ENCODE data around the gene PDGFRB.

The PDGFRB gene

GRCh38 chr5:150129813-150130492, 25.7 kb downstream of the PDGFRB start:
- peak; percentile 67 for DNase-seq
- Histone ChIP-seq H3K36me3 (replicated peaks) (peaks cover 76% of the 10 kb centered on the region), H3K27ac (no peak overlapping the region), H3K4me3 (ENCODE audit: low read depth, low read length) (no peak overlapping the region), H3K27me3 (replicated peaks) (no peaks in the 10 kb centered on the region)
- TF ChIP-seq, protein P1, sequence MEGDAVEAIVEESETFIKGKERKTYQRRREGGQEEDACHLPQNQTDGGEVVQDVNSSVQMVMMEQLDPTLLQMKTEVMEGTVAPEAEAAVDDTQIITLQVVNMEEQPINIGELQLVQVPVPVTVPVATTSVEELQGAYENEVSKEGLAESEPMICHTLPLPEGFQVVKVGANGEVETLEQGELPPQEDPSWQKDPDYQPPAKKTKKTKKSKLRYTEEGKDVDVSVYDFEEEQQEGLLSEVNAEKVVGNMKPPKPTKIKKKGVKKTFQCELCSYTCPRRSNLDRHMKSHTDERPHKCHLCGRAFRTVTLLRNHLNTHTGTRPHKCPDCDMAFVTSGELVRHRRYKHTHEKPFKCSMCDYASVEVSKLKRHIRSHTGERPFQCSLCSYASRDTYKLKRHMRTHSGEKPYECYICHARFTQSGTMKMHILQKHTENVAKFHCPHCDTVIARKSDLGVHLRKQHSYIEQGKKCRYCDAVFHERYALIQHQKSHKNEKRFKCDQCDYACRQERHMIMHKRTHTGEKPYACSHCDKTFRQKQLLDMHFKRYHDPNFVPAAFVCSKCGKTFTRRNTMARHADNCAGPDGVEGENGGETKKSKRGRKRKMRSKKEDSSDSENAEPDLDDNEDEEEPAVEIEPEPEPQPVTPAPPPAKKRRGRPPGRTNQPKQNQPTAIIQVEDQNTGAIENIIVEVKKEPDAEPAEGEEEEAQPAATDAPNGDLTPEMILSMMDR (IDR thresholded peaks at IDR 0.05; ENCODE audit: low read depth, low read length, missing control alignments): peak; percentile 98
- in situ Hi-C loops (cut with HindIII; ENCODE audit: low pct_ligation_motif_present, low sequenced_read_pairs): no loop called here

GRCh38 chr5:150129454-150129812, 26.2 kb downstream of the PDGFRB start:
- peaks cover 76% of the 10 kb centered on the region for H3K36me3 ChIP-seq (replicated peaks)
- TF ChIP-seq, protein P1 (IDR thresholded peaks at IDR 0.05; ENCODE audit: low read depth, low read length, missing control alignments): no peak
- in situ Hi-C loops (cut with HindIII; ENCODE audit: low pct_ligation_motif_present, low sequenced_read_pairs): no loop called here
- H3K27me3 ChIP-seq (replicated peaks): no peaks in the 10 kb centered on the region
- no peak overlapping the region for H3K27ac ChIP-seq
- no peak for DNase-seq
- no peak overlapping the region for H3K4me3 ChIP-seq (ENCODE audit: low read depth, low read length)

GRCh38 chr5:150126921-150127265, 28.8 kb downstream of the PDGFRB start:
- Histone ChIP-seq H3K27me3 (replicated peaks) (no peaks in the 10 kb centered on the region), H3K4me3 (ENCODE audit: low read depth, low read length) (no peak overlapping the region), H3K36me3 (replicated peaks) (peaks cover 76% of the 10 kb centered on the region), H3K27ac (no peak overlapping the region)
- TF ChIP-seq, protein P1 (IDR thresholded peaks at IDR 0.05; ENCODE audit: low read depth, low read length, missing control alignments): no peak
- DNase-seq: no peak
- in situ Hi-C loops (cut with HindIII; ENCODE audit: low pct_ligation_motif_present, low sequenced_read_pairs): no loop called here

DNA sequence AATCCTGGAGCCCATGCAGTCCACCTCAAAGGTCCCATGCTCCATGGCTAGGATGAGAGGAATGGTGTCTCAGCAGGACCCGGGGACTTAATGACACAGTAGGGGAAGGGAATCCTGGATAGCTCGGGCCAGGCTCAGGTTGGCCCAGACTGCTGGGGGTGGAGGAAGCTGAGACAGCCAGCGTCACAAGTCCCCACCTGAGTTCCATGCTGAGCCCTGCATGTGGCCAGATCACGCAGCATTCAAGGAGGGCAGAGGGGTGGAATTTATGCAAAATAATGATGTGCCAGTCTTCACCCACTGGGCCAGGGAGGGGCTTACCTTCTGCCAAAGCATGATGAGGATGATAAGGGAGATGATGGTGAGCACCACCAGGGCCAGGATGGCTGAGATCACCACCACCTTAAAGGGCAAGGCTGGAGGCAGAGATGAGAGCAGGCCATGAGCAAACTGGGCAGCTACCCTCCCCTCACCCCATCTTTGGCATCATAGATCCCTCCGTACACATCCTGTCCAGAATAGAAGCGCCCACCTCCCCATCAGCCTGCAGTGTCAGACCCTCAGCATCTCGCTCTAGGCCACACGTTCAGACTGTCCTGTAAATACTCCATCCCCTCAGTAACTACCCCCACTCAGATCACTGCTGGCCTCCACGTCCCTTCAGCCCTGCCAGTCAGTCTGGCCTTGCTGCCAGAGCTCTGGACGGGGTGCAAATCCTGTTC, 29.3 kb downstream of the PDGFRB start:
- in situ Hi-C loops (cut with HindIII; ENCODE audit: low pct_ligation_motif_present, low sequenced_read_pairs): no loop called here
- Histone ChIP-seq H3K4me3 (ENCODE audit: low read depth, low read length) (no peak overlapping the region), H3K27me3 (replicated peaks) (no peaks in the 10 kb centered on the region), H3K27ac (no peak overlapping the region), H3K36me3 (replicated peaks) (peaks cover 78% of the 10 kb centered on the region)
- TF ChIP-seq, protein P1 (IDR thresholded peaks at IDR 0.05; ENCODE audit: low read depth, low read length, missing control alignments): no peak
- no peak for DNase-seq

- Histone ChIP-seq H3K27ac (no peak overlapping the region), H3K4me3 (ENCODE audit: low read depth, low read length) (no peak overlapping the region), H3K27me3 (replicated peaks) (no peaks in the 10 kb centered on the region), H3K36me3 (replicated peaks) (peaks cover 86% of the 10 kb centered on the region)
- in situ Hi-C loops (cut with HindIII; ENCODE audit: low pct_ligation_motif_present, low sequenced_read_pairs): no loop called here
- DNase-seq: no peak
- TF ChIP-seq, protein P1 (IDR thresholded peaks at IDR 0.05; ENCODE audit: low read depth, low read length, missing control alignments): no peak
These were observed 30.3 kb downstream of the PDGFRB start for GRCh38 chr5:150125334-150125733.

Measured in brain microvascular endothelial cell (primary cell).